ENCODE results near the gene LIPG. TPM values are rescaled to one million over a fixed set of nuclear protein-coding genes. Genes with fewer than 3 reads are reported as not detected.

Gene LIPG
- total RNA-seq, 1 experiment from 2014 or later = 6.8 TPM

DNA sequence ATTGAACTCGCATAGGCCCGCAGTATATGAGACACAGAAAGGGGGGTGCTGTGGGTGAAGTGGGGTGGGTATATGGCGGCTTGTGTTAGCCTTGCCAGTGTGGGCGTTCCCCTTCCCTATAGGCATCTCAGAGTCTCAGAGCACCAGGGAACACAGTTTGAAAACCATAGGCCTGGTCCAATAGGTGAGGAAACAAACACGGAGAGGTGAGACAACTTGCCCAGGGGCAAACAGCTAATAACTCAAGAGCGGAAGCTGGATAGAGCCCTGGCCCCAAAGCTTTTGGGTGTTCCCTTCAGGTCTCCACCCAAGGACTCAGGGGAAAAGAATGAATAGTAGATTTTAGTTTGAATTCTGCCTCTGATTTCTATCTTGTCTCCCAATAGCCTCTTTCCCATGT, 7.9 kb downstream of the LIPG start (continued):
- TF ChIP-seq, protein P1, sequence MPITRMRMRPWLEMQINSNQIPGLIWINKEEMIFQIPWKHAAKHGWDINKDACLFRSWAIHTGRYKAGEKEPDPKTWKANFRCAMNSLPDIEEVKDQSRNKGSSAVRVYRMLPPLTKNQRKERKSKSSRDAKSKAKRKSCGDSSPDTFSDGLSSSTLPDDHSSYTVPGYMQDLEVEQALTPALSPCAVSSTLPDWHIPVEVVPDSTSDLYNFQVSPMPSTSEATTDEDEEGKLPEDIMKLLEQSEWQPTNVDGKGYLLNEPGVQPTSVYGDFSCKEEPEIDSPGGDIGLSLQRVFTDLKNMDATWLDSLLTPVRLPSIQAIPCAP (CRISPR knock-in tag; IDR thresholded peaks at IDR 0.05) = no peak
- TF ChIP-seq, protein P2, sequence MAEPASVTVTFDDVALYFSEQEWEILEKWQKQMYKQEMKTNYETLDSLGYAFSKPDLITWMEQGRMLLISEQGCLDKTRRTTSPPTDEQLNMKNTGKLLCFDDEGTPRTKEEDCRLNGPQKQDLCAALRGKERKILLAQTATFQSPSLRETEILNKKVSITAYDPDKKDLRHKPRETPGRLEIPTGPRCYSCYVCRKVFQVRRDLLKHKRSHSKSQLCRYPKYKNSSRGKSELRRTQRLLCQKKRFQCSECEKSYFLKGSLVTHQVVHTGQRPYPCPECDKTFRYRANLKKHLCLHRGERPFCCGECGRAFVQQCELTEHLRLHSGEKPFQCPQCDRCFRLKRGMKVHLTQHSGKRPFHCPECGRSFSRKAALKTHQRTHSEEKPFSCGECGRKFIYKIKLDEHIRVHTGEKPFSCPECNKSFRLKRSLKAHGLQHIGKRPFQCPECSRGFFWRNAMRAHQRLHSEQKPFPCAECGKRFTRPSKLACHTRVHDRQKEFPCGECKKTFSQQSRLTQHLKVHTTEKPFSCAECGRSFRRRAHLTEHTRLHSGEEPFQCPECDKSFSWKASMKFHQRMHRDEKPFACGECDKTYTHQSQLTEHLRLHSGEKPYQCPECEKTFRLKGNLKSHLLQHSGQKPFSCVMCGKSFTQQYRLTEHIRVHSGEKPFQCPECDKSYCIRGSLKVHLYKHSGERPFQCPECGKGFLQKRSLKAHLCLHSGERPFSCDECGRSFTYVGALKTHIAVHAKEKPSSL (CRISPR knock-in tag; conservative IDR thresholded peaks at IDR 0.05) = no peak
- TF ChIP-seq GRHL2 (CRISPR knock-in tag; IDR thresholded peaks at IDR 0.05; ENCODE audit: insufficient replicate concordance, severe bottlenecking) (no peak), CREM (CRISPR knock-in tag; IDR thresholded peaks at IDR 0.05) (no peak)
- TF ChIP-seq, protein P3, sequence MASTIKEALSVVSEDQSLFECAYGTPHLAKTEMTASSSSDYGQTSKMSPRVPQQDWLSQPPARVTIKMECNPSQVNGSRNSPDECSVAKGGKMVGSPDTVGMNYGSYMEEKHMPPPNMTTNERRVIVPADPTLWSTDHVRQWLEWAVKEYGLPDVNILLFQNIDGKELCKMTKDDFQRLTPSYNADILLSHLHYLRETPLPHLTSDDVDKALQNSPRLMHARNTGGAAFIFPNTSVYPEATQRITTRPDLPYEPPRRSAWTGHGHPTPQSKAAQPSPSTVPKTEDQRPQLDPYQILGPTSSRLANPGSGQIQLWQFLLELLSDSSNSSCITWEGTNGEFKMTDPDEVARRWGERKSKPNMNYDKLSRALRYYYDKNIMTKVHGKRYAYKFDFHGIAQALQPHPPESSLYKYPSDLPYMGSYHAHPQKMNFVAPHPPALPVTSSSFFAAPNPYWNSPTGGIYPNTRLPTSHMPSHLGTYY (CRISPR knock-in tag; IDR thresholded peaks at IDR 0.05) = no peak

GRCh38 chr18:49570836-49571235, 9.0 kb downstream of the LIPG start:
- Mint-ChIP-seq H3K27me3 (ENCODE audit: low read depth) (no peaks in the 10 kb centered on the region), H3K4me1 (no peaks in the 10 kb centered on the region), H3K27ac (no peak overlapping the region), H3K9me3 (no peaks in the 10 kb centered on the region), H3K36me3 (peaks cover 27% of the 10 kb centered on the region), H3K4me3 (no peak overlapping the region)
- ChIA-PET CTCF (no interaction called here), POLR2A (no interaction called here)
- TF ChIP-seq ZNF671 (CRISPR knock-in tag; IDR thresholded peaks at IDR 0.05) = no peak
- no peak for TF ChIP-seq IRF2 (CRISPR knock-in tag; IDR thresholded peaks at IDR 0.05; ENCODE audit: borderline replicate concordance, low read depth)
- TF ChIP-seq MAX (CRISPR knock-in tag; IDR thresholded peaks at IDR 0.05) = no peak
- TF ChIP-seq NFATC4 (CRISPR knock-in tag; IDR thresholded peaks at IDR 0.05) = no peak
- no peak for TF ChIP-seq FOXJ3 (CRISPR knock-in tag; IDR thresholded peaks at IDR 0.05; ENCODE audit: borderline replicate concordance)
- TF ChIP-seq SP1 (CRISPR knock-in tag; conservative IDR thresholded peaks at IDR 0.05) = no peak
- no peak for TF ChIP-seq NFE2L1 (CRISPR knock-in tag; IDR thresholded peaks at IDR 0.05)
- no peak for TF ChIP-seq ATF1 (CRISPR knock-in tag; IDR thresholded peaks at IDR 0.05)
- TF ChIP-seq, protein P1 (CRISPR knock-in tag; IDR thresholded peaks at IDR 0.05) = no peak
- TF ChIP-seq RELA (CRISPR knock-in tag; IDR thresholded peaks at IDR 0.05; ENCODE audit: borderline replicate concordance) = no peak
- TF ChIP-seq ZNF396 (CRISPR knock-in tag; IDR thresholded peaks at IDR 0.05; ENCODE audit: borderline replicate concordance) = no peak
- no peak for TF ChIP-seq TCF7 (CRISPR knock-in tag; IDR thresholded peaks at IDR 0.05; ENCODE audit: low read depth)
- TF ChIP-seq NR1H2 (CRISPR knock-in tag; IDR thresholded peaks at IDR 0.05) = no peak
- no peak for TF ChIP-seq ELF4 (CRISPR knock-in tag; IDR thresholded peaks at IDR 0.05; ENCODE audit: low read depth)
- TF ChIP-seq, protein P4, sequence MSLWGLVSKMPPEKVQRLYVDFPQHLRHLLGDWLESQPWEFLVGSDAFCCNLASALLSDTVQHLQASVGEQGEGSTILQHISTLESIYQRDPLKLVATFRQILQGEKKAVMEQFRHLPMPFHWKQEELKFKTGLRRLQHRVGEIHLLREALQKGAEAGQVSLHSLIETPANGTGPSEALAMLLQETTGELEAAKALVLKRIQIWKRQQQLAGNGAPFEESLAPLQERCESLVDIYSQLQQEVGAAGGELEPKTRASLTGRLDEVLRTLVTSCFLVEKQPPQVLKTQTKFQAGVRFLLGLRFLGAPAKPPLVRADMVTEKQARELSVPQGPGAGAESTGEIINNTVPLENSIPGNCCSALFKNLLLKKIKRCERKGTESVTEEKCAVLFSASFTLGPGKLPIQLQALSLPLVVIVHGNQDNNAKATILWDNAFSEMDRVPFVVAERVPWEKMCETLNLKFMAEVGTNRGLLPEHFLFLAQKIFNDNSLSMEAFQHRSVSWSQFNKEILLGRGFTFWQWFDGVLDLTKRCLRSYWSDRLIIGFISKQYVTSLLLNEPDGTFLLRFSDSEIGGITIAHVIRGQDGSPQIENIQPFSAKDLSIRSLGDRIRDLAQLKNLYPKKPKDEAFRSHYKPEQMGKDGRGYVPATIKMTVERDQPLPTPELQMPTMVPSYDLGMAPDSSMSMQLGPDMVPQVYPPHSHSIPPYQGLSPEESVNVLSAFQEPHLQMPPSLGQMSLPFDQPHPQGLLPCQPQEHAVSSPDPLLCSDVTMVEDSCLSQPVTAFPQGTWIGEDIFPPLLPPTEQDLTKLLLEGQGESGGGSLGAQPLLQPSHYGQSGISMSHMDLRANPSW (CRISPR knock-in tag; conservative IDR thresholded peaks at IDR 0.05; ENCODE audit: low read depth) = no peak
- TF ChIP-seq ZNF423 (CRISPR knock-in tag; IDR thresholded peaks at IDR 0.05) = no peak
- TF ChIP-seq, protein P5, sequence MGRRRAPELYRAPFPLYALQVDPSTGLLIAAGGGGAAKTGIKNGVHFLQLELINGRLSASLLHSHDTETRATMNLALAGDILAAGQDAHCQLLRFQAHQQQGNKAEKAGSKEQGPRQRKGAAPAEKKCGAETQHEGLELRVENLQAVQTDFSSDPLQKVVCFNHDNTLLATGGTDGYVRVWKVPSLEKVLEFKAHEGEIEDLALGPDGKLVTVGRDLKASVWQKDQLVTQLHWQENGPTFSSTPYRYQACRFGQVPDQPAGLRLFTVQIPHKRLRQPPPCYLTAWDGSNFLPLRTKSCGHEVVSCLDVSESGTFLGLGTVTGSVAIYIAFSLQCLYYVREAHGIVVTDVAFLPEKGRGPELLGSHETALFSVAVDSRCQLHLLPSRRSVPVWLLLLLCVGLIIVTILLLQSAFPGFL (CRISPR knock-in tag; IDR thresholded peaks at IDR 0.05; ENCODE audit: borderline replicate concordance) = no peak
- TF ChIP-seq, protein P6, sequence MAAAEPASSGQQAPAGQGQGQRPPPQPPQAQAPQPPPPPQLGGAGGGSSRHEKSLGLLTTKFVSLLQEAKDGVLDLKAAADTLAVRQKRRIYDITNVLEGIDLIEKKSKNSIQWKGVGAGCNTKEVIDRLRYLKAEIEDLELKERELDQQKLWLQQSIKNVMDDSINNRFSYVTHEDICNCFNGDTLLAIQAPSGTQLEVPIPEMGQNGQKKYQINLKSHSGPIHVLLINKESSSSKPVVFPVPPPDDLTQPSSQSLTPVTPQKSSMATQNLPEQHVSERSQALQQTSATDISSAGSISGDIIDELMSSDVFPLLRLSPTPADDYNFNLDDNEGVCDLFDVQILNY (CRISPR knock-in tag; IDR thresholded peaks at IDR 0.05) = no peak
- DNase-seq (ENCODE audit: low spot score) (no peak), ATAC-seq (no peak)
